Neural cell (in vitro differentiated cells): ENCODE results near the gene FLOT1. TPM values are rescaled to one million over a fixed set of nuclear protein-coding genes. Genes with fewer than 3 reads are reported as not detected.

ENCODE experiments used
- H2AFZ ChIP-seq: fragments of 200-600, 300-800 bp; sonication (generic), shearing (Covaris generic); 2 replicates; pipeline ENCODE4 v1.6.0; 2014; ENCODE audit warnings: low read depth, mild to moderate bottlenecking, antibody characterized with exemption, low read length, moderate library complexity
- H3F3A ChIP-seq: fragments of 200-600 bp; shearing (Covaris generic); 2 replicates; pipeline ENCODE4 v1.6.1; 2016; ENCODE audit warnings: mild to moderate bottlenecking, moderate library complexity, mixed read lengths, antibody characterized with exemption, low read length; ENCODE audit not compliant: insufficient read depth, poor library complexity, severe bottlenecking
- H3K27ac ChIP-seq: fragments of 200-600, 300-800 bp; sonication (generic), shearing (Covaris generic); 2 replicates; pipeline ENCODE4 v1.5.1; 2014; ENCODE audit warnings: mild to moderate bottlenecking, low read length, moderate library complexity
- H3K27me3 ChIP-seq: fragments of 300-800, 200-600 bp; sonication (generic), shearing (Covaris generic); 2 replicates; pipeline ENCODE4 v1.6.0; 2014; ENCODE audit warnings: mild to moderate bottlenecking, low read depth, low read length, moderate library complexity; ENCODE audit not compliant: insufficient read depth
- H3K36me3 ChIP-seq: fragments of 300-800, 200-600 bp; sonication (generic), shearing (Covaris generic); 2 replicates; pipeline ENCODE4 v1.5.1; 2014; ENCODE audit warnings: mild to moderate bottlenecking, antibody characterized with exemption, low read length, moderate library complexity; ENCODE audit not compliant: insufficient read depth
- H3K4me2 ChIP-seq: fragments of 300-800, 200-600 bp; sonication (generic), shearing (Covaris generic); 2 replicates; pipeline ENCODE4 v1.6.0; 2014; ENCODE audit warnings: mild to moderate bottlenecking, low read length
- H3K4me3 ChIP-seq: fragments of 300-800, 200-600 bp; sonication (generic), shearing (Covaris generic); 2 replicates; pipeline ENCODE4 v1.5.1; 2014; ENCODE audit warnings: mild to moderate bottlenecking, low read length, moderate library complexity
- H3K79me2 ChIP-seq: fragments of 200-600 bp; shearing (Covaris generic); replicated peaks from 2 replicates; pipeline ENCODE4 v1.6.0; 2014; ENCODE audit warnings: mild to moderate bottlenecking, low read length, moderate library complexity; ENCODE audit not compliant: insufficient read depth
- H3K9ac ChIP-seq: fragments of 300-800, 200-600 bp; sonication (generic), shearing (Covaris generic); 2 replicates; pipeline ENCODE4 v1.6.1; 2016; ENCODE audit warnings: mild to moderate bottlenecking, low read length, mixed read lengths
- H3K9me2 ChIP-seq: fragments of 200-600 bp; shearing (Covaris generic); 2 replicates; pipeline ENCODE4 v1.6.1; 2016; ENCODE audit warnings: mild to moderate bottlenecking, low read length, mixed read lengths; ENCODE audit not compliant: insufficient read depth
- H3K9me3 ChIP-seq: fragments of 200-600, 300-800 bp; sonication (generic), shearing (Covaris generic); 2 replicates; pipeline ENCODE4 v1.6.1; 2016; ENCODE audit warnings: mild to moderate bottlenecking, mixed run types, low read length, moderate library complexity, mixed read lengths
- H4K20me1 ChIP-seq: fragments of 200-600 bp; shearing (Covaris generic); 2 replicates; pipeline ENCODE4 v1.6.1; 2016; ENCODE audit warnings: mild to moderate bottlenecking, mixed run types; ENCODE audit not compliant: insufficient read depth
- EP300 ChIP-seq: fragments of 450-650 bp; conservative IDR thresholded peaks from 2 replicates; pipeline ENCODE4 v1.6.1; 2014; ENCODE audit warnings: antibody characterized with exemption, mild to moderate bottlenecking, moderate library complexity; ENCODE audit not compliant: poor library complexity, severe bottlenecking
- EZH2 ChIP-seq: fragments of 200-600, 300-800 bp; shearing (Covaris generic), sonication (generic); IDR thresholded peaks from 2 replicates; pipeline ENCODE4 v1.6.1; 2014; ENCODE audit warnings: antibody characterized with exemption, low read length, borderline replicate concordance, mild to moderate bottlenecking; ENCODE audit not compliant: insufficient read depth, poor library complexity, severe bottlenecking
- MXI1 ChIP-seq: fragments of 450-650 bp; conservative IDR thresholded peaks from 2 replicates; pipeline ENCODE4 v1.6.1; 2014; ENCODE audit warnings: antibody characterized with exemption, mild to moderate bottlenecking; ENCODE audit not compliant: poor library complexity, severe bottlenecking
- POLR2AphosphoS5 ChIP-seq: IDR thresholded peaks from 2 replicates; pipeline ENCODE4 v1.6.1; 2012
- RAD21 ChIP-seq: fragments of 450-650 bp; conservative IDR thresholded peaks from 2 replicates; pipeline ENCODE4 v1.6.1; 2014; ENCODE audit warnings: antibody characterized with exemption, mild to moderate bottlenecking, moderate library complexity
- REST ChIP-seq: IDR thresholded peaks from 2 replicates; pipeline ENCODE4 v1.6.1; 2012; ENCODE audit warnings: borderline replicate concordance
- SMC3 ChIP-seq: fragments of 450-650 bp; conservative IDR thresholded peaks from 2 replicates; pipeline ENCODE4 v1.6.1; 2014; ENCODE audit warnings: antibody characterized with exemption, mild to moderate bottlenecking, moderate library complexity; ENCODE audit not compliant: poor library complexity
- TAF1 ChIP-seq: IDR thresholded peaks from 2 replicates; pipeline ENCODE4 v1.6.1; 2012; ENCODE audit warnings: low read depth
- polyA plus RNA-seq: library from polyadenylated mRNA; depleted of rRNA; stranded (reverse); fragments of >200 nt; gene quantifications from 2 replicates; pipeline ENCODE4 v1.2.3, GENCODE V29; 2014
- TF ChIP-seq, protein P1 (sequence below): fragments of 450-650 bp; IDR thresholded peaks from 2 replicates; pipeline ENCODE4 v1.5.1; 2014; ENCODE audit warnings: antibody characterized with exemption, mild to moderate bottlenecking, moderate library complexity; ENCODE audit not compliant: poor library complexity, severe bottlenecking

FLOT1 gene
- polyA plus RNA-seq, 1 donor from 2014 or later, result 72.7 TPM

- H3K9me3 ChIP-seq, result no peaks in the 10 kb centered on the region
These were observed 21.7 kb downstream of the FLOT1 start for GRCh38 chr6:30720738-30721197.

DNA sequence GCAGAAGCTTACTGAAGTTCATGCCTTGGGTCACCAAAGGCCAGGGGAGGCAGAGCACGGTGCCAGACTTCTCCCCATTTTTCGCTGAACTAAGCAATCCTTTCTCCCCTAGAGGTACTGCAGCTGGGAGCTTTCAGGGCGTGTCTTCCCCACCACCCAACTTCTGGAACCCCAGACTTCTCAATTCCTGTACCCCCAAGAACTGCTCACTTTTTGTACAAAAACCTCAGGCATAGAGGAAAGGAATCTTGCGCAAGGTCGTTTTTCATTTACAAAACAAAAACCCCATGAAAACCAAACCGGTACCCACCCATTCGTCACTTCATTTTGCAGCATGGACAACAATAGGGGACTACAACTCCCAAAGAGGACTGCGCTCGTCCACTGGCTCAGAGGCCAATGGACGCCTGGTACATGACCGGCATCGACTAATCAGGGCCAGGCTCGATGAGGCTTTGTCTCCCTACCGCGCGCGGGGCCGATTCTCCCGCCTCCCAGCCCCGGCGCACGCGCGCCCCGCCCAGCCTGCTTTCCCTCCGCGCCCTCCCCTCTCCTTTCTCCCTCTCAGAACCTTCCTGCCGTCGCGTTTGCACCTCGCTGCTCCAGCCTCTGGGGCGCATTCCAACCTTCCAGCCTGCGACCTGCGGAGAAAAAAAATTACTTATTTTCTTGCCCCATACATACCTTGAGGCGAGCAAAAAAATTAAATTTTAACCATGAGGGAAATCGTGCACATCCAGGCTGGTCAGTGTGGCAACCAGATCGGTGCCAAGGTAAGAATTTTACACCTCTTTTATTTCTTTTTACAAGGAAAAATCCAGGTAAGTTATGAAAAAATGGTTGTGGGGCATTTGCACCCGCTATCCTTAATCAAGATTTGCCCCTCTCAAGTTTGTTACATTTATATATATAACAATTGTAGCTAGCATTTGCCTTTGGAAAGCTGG is 22.4 kb downstream of the FLOT1 start, which contains the start of gene TUBB:
Gene TUBB, plus strand, starts transcription at position 562 of the 947 bp plus-strand sequence. Its CDS starts 155 bp downstream, at position 717.
- Histone ChIP-seq H3F3A (peaks cover 14% of the 10 kb centered on the region), H3K79me2 (peaks cover 70% of the 10 kb centered on the region), H3K9me3 (no peaks in the 10 kb centered on the region), H3K27me3 (no peaks in the 10 kb centered on the region), H3K4me2 (peak within 1 kb of the TSS; percentile 77), H3K9me2 (no peaks in the 10 kb centered on the region), H3K27ac (peak within 1 kb of the TSS; percentile 100), H3K36me3 (peaks cover 6% of the 10 kb centered on the region), H3K4me3 (peak within 1 kb of the TSS; percentile 99), H3K9ac (peak within 1 kb of the TSS; percentile 100), H2AFZ (peak within 1 kb of the TSS; percentile 42), H4K20me1 (peaks cover 34% of the 10 kb centered on the region)
- TF ChIP-seq MXI1 (peak; percentile 53), EZH2 (no peak), EP300 (no peak), TAF1 (peak; percentile 95), POLR2AphosphoS5 (peak; percentile 99), RAD21 (peak; percentile 11), REST (peak; percentile 98), SMC3 (peak; percentile 19)
- TF ChIP-seq, protein P1, sequence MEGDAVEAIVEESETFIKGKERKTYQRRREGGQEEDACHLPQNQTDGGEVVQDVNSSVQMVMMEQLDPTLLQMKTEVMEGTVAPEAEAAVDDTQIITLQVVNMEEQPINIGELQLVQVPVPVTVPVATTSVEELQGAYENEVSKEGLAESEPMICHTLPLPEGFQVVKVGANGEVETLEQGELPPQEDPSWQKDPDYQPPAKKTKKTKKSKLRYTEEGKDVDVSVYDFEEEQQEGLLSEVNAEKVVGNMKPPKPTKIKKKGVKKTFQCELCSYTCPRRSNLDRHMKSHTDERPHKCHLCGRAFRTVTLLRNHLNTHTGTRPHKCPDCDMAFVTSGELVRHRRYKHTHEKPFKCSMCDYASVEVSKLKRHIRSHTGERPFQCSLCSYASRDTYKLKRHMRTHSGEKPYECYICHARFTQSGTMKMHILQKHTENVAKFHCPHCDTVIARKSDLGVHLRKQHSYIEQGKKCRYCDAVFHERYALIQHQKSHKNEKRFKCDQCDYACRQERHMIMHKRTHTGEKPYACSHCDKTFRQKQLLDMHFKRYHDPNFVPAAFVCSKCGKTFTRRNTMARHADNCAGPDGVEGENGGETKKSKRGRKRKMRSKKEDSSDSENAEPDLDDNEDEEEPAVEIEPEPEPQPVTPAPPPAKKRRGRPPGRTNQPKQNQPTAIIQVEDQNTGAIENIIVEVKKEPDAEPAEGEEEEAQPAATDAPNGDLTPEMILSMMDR, result peak; percentile 24

More at GRCh38 chr6:30720738-30721197, 21.7 kb downstream of the FLOT1 start:
- Histone ChIP-seq H3F3A (peaks cover 17% of the 10 kb centered on the region), H3K27me3 (no peaks in the 10 kb centered on the region), H3K9ac (peak overlapping the region; percentile 100), H2AFZ (no peak overlapping the region), H3K27ac (peak overlapping the region; percentile 100), H3K9me2 (no peaks in the 10 kb centered on the region), H4K20me1 (peaks cover 41% of the 10 kb centered on the region), H3K4me2 (no peak overlapping the region), H3K79me2 (peaks cover 75% of the 10 kb centered on the region), H3K36me3 (peaks cover 6% of the 10 kb centered on the region), H3K4me3 (peak overlapping the region; percentile 99)
- TF ChIP-seq MXI1 (no peak), POLR2AphosphoS5 (peak; percentile 5)
